ENCODE measurements around the gene HTR3A. TPM values are rescaled to one million over a fixed set of nuclear protein-coding genes. Genes with fewer than 3 reads are reported as not detected.
"Not testable (repeated sequence)": the region's sequence is repeated elsewhere in the genome, so short reads cannot be mapped to it uniquely, and the experiment has no call there.

HTR3A gene
- 1 to 10 TPM; 1.1 to 4.5 (median 2.8) TPM for total RNA-seq
- polyA plus RNA-seq = 1 to 10 TPM in 1 of 3 donors, not detected in 2; 1.5 TPM

DNA sequence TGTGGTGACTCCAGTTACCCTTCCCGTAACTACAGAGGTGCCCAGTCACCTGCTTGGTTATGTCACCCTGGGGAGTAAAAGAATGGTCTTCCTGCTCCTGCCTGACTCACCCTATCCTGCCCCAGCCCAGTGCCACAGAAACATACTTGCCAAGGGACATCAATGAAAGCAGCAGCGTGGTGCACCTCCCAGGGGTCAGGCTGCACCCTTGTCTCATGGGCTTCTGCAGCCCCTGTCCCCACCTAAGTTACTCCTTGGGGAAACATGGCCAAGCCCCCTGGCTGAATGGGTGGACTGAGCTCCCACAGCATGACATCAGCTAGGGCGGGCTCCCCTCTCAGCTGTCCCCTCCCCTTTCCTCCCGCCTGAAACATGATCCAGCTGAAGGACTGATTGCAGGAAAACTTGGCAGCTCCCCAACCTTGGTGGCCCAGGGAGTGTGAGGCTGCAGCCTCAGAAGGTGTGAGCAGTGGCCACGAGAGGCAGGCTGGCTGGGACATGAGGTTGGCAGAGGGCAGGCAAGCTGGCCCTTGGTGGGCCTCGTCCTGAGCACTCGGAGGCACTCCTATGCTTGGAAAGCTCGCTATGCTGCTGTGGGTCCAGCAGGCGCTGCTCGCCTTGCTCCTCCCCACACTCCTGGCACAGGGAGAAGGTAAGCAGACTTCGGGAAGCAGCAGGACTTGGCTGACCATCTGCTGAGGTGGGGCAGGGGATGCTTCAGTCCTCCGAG is at the start of gene HTR3A:
TSS of gene HTR3A (plus strand) at position 368 of the 730 bp plus-strand sequence. CDS start at position 586, 218 bp downstream.
- H3K36me3 ChIP-seq = no peaks in the 10 kb centered on the region
- no peak within 1 kb of the TSS for H3K4me3 ChIP-seq
- H3K27me3 ChIP-seq = peaks cover 5 to 52% (median 6%) of the 10 kb centered on the region in 3 donors
- TF ChIP-seq EP300 (IDR thresholded peaks at IDR 0.05) (no peak), POLR2AphosphoS5 (IDR thresholded peaks at IDR 0.05) (no peak), POLR2A (IDR thresholded peaks at IDR 0.05) (no peak)
- TF ChIP-seq, protein P1, sequence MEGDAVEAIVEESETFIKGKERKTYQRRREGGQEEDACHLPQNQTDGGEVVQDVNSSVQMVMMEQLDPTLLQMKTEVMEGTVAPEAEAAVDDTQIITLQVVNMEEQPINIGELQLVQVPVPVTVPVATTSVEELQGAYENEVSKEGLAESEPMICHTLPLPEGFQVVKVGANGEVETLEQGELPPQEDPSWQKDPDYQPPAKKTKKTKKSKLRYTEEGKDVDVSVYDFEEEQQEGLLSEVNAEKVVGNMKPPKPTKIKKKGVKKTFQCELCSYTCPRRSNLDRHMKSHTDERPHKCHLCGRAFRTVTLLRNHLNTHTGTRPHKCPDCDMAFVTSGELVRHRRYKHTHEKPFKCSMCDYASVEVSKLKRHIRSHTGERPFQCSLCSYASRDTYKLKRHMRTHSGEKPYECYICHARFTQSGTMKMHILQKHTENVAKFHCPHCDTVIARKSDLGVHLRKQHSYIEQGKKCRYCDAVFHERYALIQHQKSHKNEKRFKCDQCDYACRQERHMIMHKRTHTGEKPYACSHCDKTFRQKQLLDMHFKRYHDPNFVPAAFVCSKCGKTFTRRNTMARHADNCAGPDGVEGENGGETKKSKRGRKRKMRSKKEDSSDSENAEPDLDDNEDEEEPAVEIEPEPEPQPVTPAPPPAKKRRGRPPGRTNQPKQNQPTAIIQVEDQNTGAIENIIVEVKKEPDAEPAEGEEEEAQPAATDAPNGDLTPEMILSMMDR (IDR thresholded peaks at IDR 0.05) = no peak
- DNase-seq = no peak
- WGBS, 2 donors = 13 to 49% methylated on average over 12 of the region's 12 CpGs
- peaks cover 0 to 13% (median 7%) of the 10 kb centered on the region in 4 donors for H3K4me1 ChIP-seq
- intact Hi-C loops (cut with DNase I) = no loop called here
- no peaks in the 10 kb centered on the region for H3K9me3 ChIP-seq
- H3K27ac ChIP-seq = no peak within 1 kb of the TSS

DNA sequence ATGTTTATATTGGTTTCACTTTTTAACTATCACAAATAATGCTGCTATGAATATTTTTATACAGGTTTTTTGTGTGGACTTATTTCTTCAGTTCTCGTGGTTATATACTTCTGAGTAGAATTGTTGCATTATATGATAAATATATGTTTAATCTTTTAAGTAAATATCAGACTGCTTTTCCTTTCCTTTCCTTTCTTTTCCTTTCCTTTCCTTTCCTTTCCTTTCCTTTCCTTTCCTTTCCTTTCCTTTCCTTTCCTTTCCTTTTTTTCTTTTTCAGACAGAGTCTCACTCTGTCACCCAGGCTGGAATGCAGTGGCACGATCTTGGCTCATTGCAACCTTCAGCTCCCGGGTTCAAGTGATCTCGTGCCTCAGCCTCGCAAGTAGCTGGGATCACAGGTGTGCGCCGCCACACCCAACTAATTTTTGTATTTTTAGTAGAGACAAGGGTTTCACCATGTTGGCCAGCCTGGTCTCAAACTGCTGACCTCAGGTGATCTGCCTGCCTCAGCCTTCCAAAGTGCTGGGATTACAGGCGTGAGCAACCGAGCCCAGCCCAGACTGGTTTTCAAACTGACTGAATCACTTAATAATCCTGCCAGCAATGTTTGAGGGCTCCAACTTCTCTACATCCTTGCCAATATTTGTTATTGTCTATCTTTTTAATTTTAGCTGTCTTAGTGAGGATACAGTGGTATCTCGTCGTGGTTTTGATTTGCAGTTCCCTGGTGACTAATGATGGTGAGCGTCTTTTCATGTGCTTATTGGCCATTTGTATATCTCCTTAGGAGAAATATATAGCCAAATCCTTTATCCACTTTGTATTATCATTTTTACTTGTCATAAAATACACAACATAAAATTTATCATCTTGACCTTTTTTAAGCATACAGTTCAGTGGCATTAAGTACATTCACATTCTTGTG is 48.4 kb upstream of the HTR3A start:
- Histone ChIP-seq H3K9me3 (no peaks in the 10 kb centered on the region), H3K4me3 (no peak overlapping the region), H3K4me1 (no peaks in the 10 kb centered on the region), H3K27ac (no peak overlapping the region), H3K27me3 (peaks cover 0 to 5% (median 0%) of the 10 kb centered on the region in 3 donors), H3K36me3 (no peaks in the 10 kb centered on the region)
- intact Hi-C loops (cut with DNase I) = no loop called here
- no peak for DNase-seq
- 41 to 78% methylated on average over 12 of the region's 12 CpGs for WGBS, 2 donors
- no peak for TF ChIP-seq POLR2AphosphoS5 (IDR thresholded peaks at IDR 0.05)
- TF ChIP-seq, protein P1 (IDR thresholded peaks at IDR 0.05) = no peak
- TF ChIP-seq EP300 (IDR thresholded peaks at IDR 0.05) = no peak
- no peak for TF ChIP-seq POLR2A (IDR thresholded peaks at IDR 0.05)

DNA sequence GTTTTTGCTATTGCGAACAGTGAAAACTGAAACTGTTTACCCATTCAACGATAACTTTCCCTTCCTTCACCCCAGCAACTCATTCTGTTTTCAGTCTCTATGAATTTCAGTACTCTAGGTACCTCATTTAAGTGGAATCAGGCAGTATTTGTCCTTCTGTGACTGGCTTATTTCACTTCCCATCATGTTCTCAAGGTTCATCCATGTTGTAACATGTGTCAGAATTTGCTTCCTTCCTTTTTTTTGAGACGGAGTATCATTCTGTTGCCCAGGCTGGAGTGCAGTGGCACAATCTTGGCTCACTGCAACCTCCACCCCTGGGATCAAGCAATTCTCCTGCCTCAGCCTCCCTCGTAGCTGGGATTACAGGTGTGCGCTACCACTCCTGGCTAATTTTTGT is 46.6 kb upstream of the HTR3A start:
- Histone ChIP-seq H3K4me3 (no peak overlapping the region), H3K4me1 (no peaks in the 10 kb centered on the region), H3K36me3 (no peaks in the 10 kb centered on the region), H3K27ac (no peak overlapping the region), H3K9me3 (no peaks in the 10 kb centered on the region), H3K27me3 (no peaks in the 10 kb centered on the region)
- TF ChIP-seq POLR2A (IDR thresholded peaks at IDR 0.05) (no peak), POLR2AphosphoS5 (IDR thresholded peaks at IDR 0.05) (no peak), EP300 (IDR thresholded peaks at IDR 0.05) (no peak)
- TF ChIP-seq, protein P1 (IDR thresholded peaks at IDR 0.05) = no peak
- no peak for DNase-seq
- 87 to 90% methylated on average over 5 of the region's 5 CpGs for WGBS, 2 donors
- intact Hi-C loops (cut with DNase I) = no loop called here

DNA sequence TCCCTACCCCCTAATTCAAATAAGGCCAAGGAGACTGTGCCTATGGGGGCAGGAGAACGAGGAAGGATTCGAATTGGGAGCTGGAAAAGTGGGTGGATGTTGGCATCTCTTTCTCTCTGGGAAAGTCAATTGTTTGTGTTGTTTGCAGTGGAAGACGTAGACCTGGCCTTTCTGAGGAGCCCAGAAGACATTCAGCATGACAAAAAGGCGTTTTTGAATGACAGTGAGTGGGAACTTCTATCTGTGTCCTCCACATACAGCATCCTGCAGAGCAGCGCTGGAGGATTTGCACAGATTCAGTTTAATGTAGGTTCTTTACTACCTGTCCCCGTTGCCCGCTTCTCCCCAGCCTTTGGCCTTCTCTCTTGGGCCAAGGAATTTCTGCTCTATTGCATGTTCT is 42.1 kb upstream of the HTR3A start:
- Histone ChIP-seq H3K4me1 (no peaks in the 10 kb centered on the region), H3K27me3 (no peaks in the 10 kb centered on the region), H3K4me3 (no peak overlapping the region), H3K36me3 (no peaks in the 10 kb centered on the region), H3K27ac (no peak overlapping the region), H3K9me3 (no peaks in the 10 kb centered on the region)
- no peak for DNase-seq
- TF ChIP-seq, protein P1 (IDR thresholded peaks at IDR 0.05) = no peak
- TF ChIP-seq POLR2A (IDR thresholded peaks at IDR 0.05) = no peak
- no peak for TF ChIP-seq POLR2AphosphoS5 (IDR thresholded peaks at IDR 0.05)
- TF ChIP-seq EP300 (IDR thresholded peaks at IDR 0.05) = no peak
- intact Hi-C loops (cut with DNase I) = no loop called here
- WGBS, 2 donors = 76 to 81% methylated on average over 7 of the region's 7 CpGs

DNA sequence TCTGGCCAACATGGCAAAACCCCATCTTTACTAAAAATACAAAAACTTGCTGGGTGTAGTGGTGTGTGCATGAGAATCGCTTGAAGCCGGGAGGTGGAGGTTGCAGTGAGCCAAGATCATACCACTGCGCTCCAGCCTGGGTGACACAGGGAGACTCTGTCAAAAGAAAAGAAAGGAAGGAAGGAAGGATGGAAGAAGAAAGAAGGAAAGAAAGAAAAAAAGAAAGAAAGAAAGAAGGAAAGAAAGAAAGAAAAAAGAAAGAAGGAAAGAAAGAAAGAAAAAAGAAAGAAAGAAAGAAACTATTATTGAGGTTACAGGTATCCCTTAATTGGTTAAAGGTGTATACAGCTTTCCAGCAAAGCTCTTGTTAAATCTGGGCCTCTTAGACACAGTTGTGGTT is 40.7 kb upstream of the HTR3A start:
- H3K27ac ChIP-seq; H3K4me1 ChIP-seq; H3K9me3 ChIP-seq; H3K36me3 ChIP-seq; intact Hi-C loops (cut with DNase I); H3K4me3 ChIP-seq; DNase-seq; H3K27me3 ChIP-seq: not testable (repeated sequence)
- WGBS, 2 donors = 95 to 97% methylated on average over 3 of the region's 3 CpGs
